Common myeloid progenitor, CD34-positive (primary cell): Measurements from ENCODE around the gene TMEM240.
"Not testable (repeated sequence)": the region's sequence is repeated elsewhere in the genome, so short reads cannot be mapped to it uniquely, and the experiment has no call there.

Experiments
- CTCF ChIA-PET: fragments of 350-600 bp; sonication (Branson Sonifier 250); formaldehyde crosslinking; loops from one replicate; lab custom pipeline; 2021; ENCODE audit warnings: antibody characterized with exemption; lab: Charles Lee
- POLR2A ChIA-PET: fragments of 350-600 bp; sonication (Branson Sonifier 250); formaldehyde crosslinking; loops from one replicate; lab custom pipeline; 2021; ENCODE audit warnings: antibody characterized with exemption; lab: Charles Lee
- DNase-seq, 3 donors: peaks; one replicate each; pipeline versions ENCODE4 v3.0.0 to v3.0.0-alpha.2; 2013
- H3K27ac ChIP-seq, 2 experiments: 1 replicate in 1 of 2; 2 replicates in 1 of 2; pipeline ENCODE4 v1.7.0; 2013; ENCODE audit warnings: inconsistent platforms in 2 of 2, low read length in 2 of 2, mild to moderate bottlenecking in 2 of 2, low read depth in 1 of 2, moderate library complexity in 1 of 2; ENCODE audit not compliant: severe bottlenecking in 2 of 2, insufficient read depth in 1 of 2, poor library complexity in 1 of 2
- H3K27me3 ChIP-seq, 5 experiments: replicated peaks in 2 of 5; 1 replicate in 3 of 5; 2 replicates in 2 of 5; pipeline versions ENCODE4 v1.6.1 to v1.7.0; 2013; ENCODE audit warnings: low read length in 4 of 5, mild to moderate bottlenecking in 2 of 5, moderate library complexity in 2 of 5, inconsistent platforms in 1 of 5; ENCODE audit not compliant: insufficient read depth in 5 of 5, control insufficient read depth in 4 of 5
- H3K36me3 ChIP-seq, 4 experiments: 1 replicate in 2 of 4; 2 replicates in 2 of 4; pipeline versions ENCODE4 v1.6.1 to v1.7.0; 2013; ENCODE audit warnings: low read length in 3 of 4, control low read depth in 1 of 4, mild to moderate bottlenecking in 1 of 4; ENCODE audit not compliant: control insufficient read depth in 4 of 4, insufficient read depth in 4 of 4
- H3K4me1 ChIP-seq, 4 experiments: 1 replicate in 3 of 4; 2 replicates in 1 of 4; pipeline versions ENCODE4 v1.6.1 to v1.7.1; 2013; ENCODE audit warnings: low read length in 3 of 4, mild to moderate bottlenecking in 3 of 4, control low read depth in 1 of 4, inconsistent platforms in 1 of 4, moderate library complexity in 1 of 4; ENCODE audit not compliant: control insufficient read depth in 4 of 4, insufficient read depth in 4 of 4; ENCODE audit errors: control extremely low read depth in 1 of 4
- H3K4me3 ChIP-seq, 7 experiments: 1 replicate in 4 of 7; 2 replicates in 3 of 7; pipeline versions ENCODE4 v1.5.1 to v1.7.0; 2013; ENCODE audit warnings: mild to moderate bottlenecking in 7 of 7, low read length in 6 of 7, moderate library complexity in 6 of 7, inconsistent platforms in 2 of 7, low read depth in 2 of 7, control low read depth in 1 of 7; ENCODE audit not compliant: insufficient read depth in 4 of 7, control insufficient read depth in 1 of 7; ENCODE audit errors: extremely low read depth in 1 of 7
- H3K9me3 ChIP-seq, 5 experiments: 1 replicate in 4 of 5; 2 replicates in 1 of 5; pipeline versions ENCODE4 v1.6.1 to v1.7.1; 2013; ENCODE audit warnings: low read length in 4 of 5, mild to moderate bottlenecking in 2 of 5, inconsistent platforms in 1 of 5, low read depth in 1 of 5, moderate library complexity in 1 of 5; ENCODE audit not compliant: control insufficient read depth in 4 of 5, insufficient read depth in 2 of 5; ENCODE audit errors: control extremely low read depth in 1 of 5
- WGBS: methylation state at CpG from one replicate; pipeline ENCODE4 v1.1.5; 2013; ENCODE audit not compliant: insufficient coverage; 5-methylcytosine and 5-hydroxymethylcytosine counted together

TMEM240 gene

GRCh38 chr1:1529936-1530335 lies 10.5 kb downstream of the TMEM240 start:
- peaks cover 0 to 9% (median 6%) of the 10 kb centered on the region in 5 experiments for H3K9me3 ChIP-seq
- peaks cover 4 to 40% (median 24%) of the 10 kb centered on the region in 4 experiments for H3K36me3 ChIP-seq
- no peaks in the 10 kb centered on the region for H3K4me1 ChIP-seq
- DNase-seq = no peak
- H3K27ac ChIP-seq = no peak overlapping the region
- WGBS = 100% methylated on average over 7 of the region's 8 CpGs
- ChIA-PET CTCF (interaction anchor here (1.5 kb wide), 1 partner anchor 9 kb away, joined by 3 read pairs; no protein-coding TSS in a partner anchor), POLR2A (no interaction called here)
- no peak overlapping the region for H3K4me3 ChIP-seq
- H3K27me3 ChIP-seq = no peaks in the 10 kb centered on the region

GRCh38 chr1:1529321-1529720 lies 11.1 kb downstream of the TMEM240 start:
- ChIA-PET CTCF (no interaction called here), POLR2A (no interaction called here)
- Histone ChIP-seq H3K36me3 (peaks cover 4 to 40% (median 22%) of the 10 kb centered on the region in 4 experiments), H3K27ac (no peak overlapping the region), H3K4me3 (no peak overlapping the region), H3K27me3 (no peaks in the 10 kb centered on the region), H3K9me3 (peaks cover 0 to 9% (median 6%) of the 10 kb centered on the region in 5 experiments), H3K4me1 (no peaks in the 10 kb centered on the region)
- no peak for DNase-seq
- WGBS = 95% methylated on average over 15 of the region's 18 CpGs

GRCh38 chr1:1528301-1529267 lies 11.8 kb downstream of the TMEM240 start:
- ChIA-PET CTCF (interaction anchor here (0.5 to 0.7 kb wide), 2 partner anchors 17 to 22 kb away, joined by 3 read pairs; no protein-coding TSS in a partner anchor), POLR2A (no interaction called here)
- H3K27ac ChIP-seq = no peak overlapping the region

GRCh38 chr1:1527092-1527816 lies 13.2 kb downstream of the TMEM240 start:
- ChIA-PET CTCF (interaction anchor here (0.5 kb wide), 1 partner anchor 179 kb away, joined by 3 read pairs; no protein-coding TSS in a partner anchor), POLR2A (no interaction called here)

More at GRCh38 chr1:1528301-1529267, 11.8 kb downstream of the TMEM240 start:
- no peak overlapping the region for H3K4me3 ChIP-seq
- no peaks in the 10 kb centered on the region for H3K27me3 ChIP-seq
- no peak for DNase-seq
- 95% methylated on average over 30 of the region's 37 CpGs for WGBS
- H3K9me3 ChIP-seq = peaks cover 0 to 9% (median 6%) of the 10 kb centered on the region in 5 experiments
- H3K4me1 ChIP-seq = no peaks in the 10 kb centered on the region
- peaks cover 4 to 42% (median 22%) of the 10 kb centered on the region in 4 experiments for H3K36me3 ChIP-seq

GRCh38 chr1:1526476-1526875 lies 13.9 kb downstream of the TMEM240 start:
- POLR2A ChIA-PET, H3K9me3 ChIP-seq, H3K27ac ChIP-seq, H3K4me1 ChIP-seq, DNase-seq, H3K27me3 ChIP-seq, H3K4me3 ChIP-seq: not testable (repeated sequence)
- WGBS = 93% methylated on average over 2 of the region's 21 CpGs
- CTCF ChIA-PET = interaction anchor here (1.3 kb wide), 1 partner anchor 20 kb away, joined by 3 read pairs; no protein-coding TSS in a partner anchor
- peaks cover 4 to 45% (median 24%) of the 10 kb centered on the region in 4 experiments for H3K36me3 ChIP-seq

More at GRCh38 chr1:1527092-1527816, 13.2 kb downstream of the TMEM240 start:
- Histone ChIP-seq H3K27me3 (no peaks in the 10 kb centered on the region), H3K4me1 (no peaks in the 10 kb centered on the region), H3K4me3 (no peak overlapping the region), H3K27ac (no peak overlapping the region), H3K9me3 (peaks cover 0 to 9% (median 6%) of the 10 kb centered on the region in 5 experiments), H3K36me3 (peaks cover 4 to 45% (median 22%) of the 10 kb centered on the region in 4 experiments)
- 99% methylated on average over 24 of the region's 31 CpGs for WGBS
- no peak for DNase-seq

- 99% methylated on average over 22 of the region's 30 CpGs for WGBS
- DNase-seq, H3K4me1 ChIP-seq, H3K27ac ChIP-seq, H3K4me3 ChIP-seq, POLR2A ChIA-PET, H3K27me3 ChIP-seq, H3K9me3 ChIP-seq: not testable (repeated sequence)
- CTCF ChIA-PET = interaction anchor here (1.3 kb wide), 1 partner anchor 22 kb away, joined by 3 read pairs; no protein-coding TSS in a partner anchor
- H3K36me3 ChIP-seq = peaks cover 4 to 51% (median 24%) of the 10 kb centered on the region in 4 experiments
Measured at GRCh38 chr1:1524750-1525383, 15.6 kb downstream of the TMEM240 start.
